Activated naive CD4-positive, alpha-beta T cell treated with anti-CD3 and anti-CD28 coated beads, Interleukin-2, amount 10 ng/mL, durations not matched to agents 7 days and 5 days (primary cell): ENCODE data around the gene NSDHL.

Source experiments
- CTCF ChIA-PET: fragments of 350-600 bp; sonication (Branson Sonifier 250); formaldehyde crosslinking; loops from one replicate; lab custom pipeline; 2021; ENCODE audit warnings: antibody characterized with exemption; lab: Charles Lee
- DNase-seq: peaks from one replicate; pipeline ENCODE4 v3.0.0-alpha.2; 2020
- H3K27ac Mint-ChIP-seq: one replicate; pipeline ENCODE4 v1.8.0; 2021; ENCODE audit warnings: mild to moderate bottlenecking, moderate library complexity, mixed read lengths
- H3K27me3 Mint-ChIP-seq: one replicate; pipeline ENCODE4 v1.8.0; 2021; ENCODE audit warnings: mild to moderate bottlenecking, mixed read lengths
- H3K36me3 Mint-ChIP-seq: one replicate; pipeline ENCODE4 v1.8.0; 2021; ENCODE audit warnings: mixed read lengths
- H3K4me1 Mint-ChIP-seq: one replicate; pipeline ENCODE4 v1.8.0; 2021; ENCODE audit warnings: mixed read lengths
- H3K4me3 Mint-ChIP-seq: one replicate; pipeline ENCODE4 v1.8.0; 2021; ENCODE audit warnings: mild to moderate bottlenecking, moderate library complexity, mixed read lengths
- H3K9me3 Mint-ChIP-seq: one replicate; pipeline ENCODE4 v1.8.0; 2021; ENCODE audit warnings: mixed read lengths

NSDHL gene

GRCh38 chrX:152893980-152894610, 63.2 kb downstream of the NSDHL start:
- no peak for DNase-seq
- Mint-ChIP-seq H3K36me3 (no peaks in the 10 kb centered on the region), H3K9me3 (no peaks in the 10 kb centered on the region), H3K4me1 (no peaks in the 10 kb centered on the region), H3K27ac (no peak overlapping the region), H3K27me3 (peaks cover 77% of the 10 kb centered on the region), H3K4me3 (no peak overlapping the region)
- CTCF ChIA-PET = no interaction called here

GRCh38 chrX:152895121-152895520, 64.3 kb downstream of the NSDHL start:
- Mint-ChIP-seq H3K36me3 (no peaks in the 10 kb centered on the region), H3K9me3 (no peaks in the 10 kb centered on the region), H3K4me3 (no peak overlapping the region), H3K27me3 (peaks cover 79% of the 10 kb centered on the region), H3K4me1 (no peaks in the 10 kb centered on the region), H3K27ac (no peak overlapping the region)
- CTCF ChIA-PET = interaction anchor here (0.6 kb wide), 1 partner anchor 14 kb away, joined by 3 read pairs; no protein-coding TSS in a partner anchor
- no peak for DNase-seq

GRCh38 chrX:152895724-152896420, 65.0 kb downstream of the NSDHL start:
- Mint-ChIP-seq H3K9me3 (no peaks in the 10 kb centered on the region), H3K36me3 (no peaks in the 10 kb centered on the region), H3K4me1 (no peaks in the 10 kb centered on the region), H3K4me3 (no peak overlapping the region), H3K27me3 (peaks cover 76% of the 10 kb centered on the region), H3K27ac (no peak overlapping the region)
- no peak for DNase-seq
- CTCF ChIA-PET = no interaction called here

GRCh38 chrX:152896450-152896849, 65.6 kb downstream of the NSDHL start:
- CTCF ChIA-PET = no interaction called here
- no peak for DNase-seq
- no peak overlapping the region for H3K4me3 Mint-ChIP-seq
- H3K27ac Mint-ChIP-seq = no peak overlapping the region
- H3K9me3 Mint-ChIP-seq = no peaks in the 10 kb centered on the region
- H3K27me3 Mint-ChIP-seq = peaks cover 70% of the 10 kb centered on the region
- H3K4me1 Mint-ChIP-seq = no peaks in the 10 kb centered on the region
- no peaks in the 10 kb centered on the region for H3K36me3 Mint-ChIP-seq

DNA sequence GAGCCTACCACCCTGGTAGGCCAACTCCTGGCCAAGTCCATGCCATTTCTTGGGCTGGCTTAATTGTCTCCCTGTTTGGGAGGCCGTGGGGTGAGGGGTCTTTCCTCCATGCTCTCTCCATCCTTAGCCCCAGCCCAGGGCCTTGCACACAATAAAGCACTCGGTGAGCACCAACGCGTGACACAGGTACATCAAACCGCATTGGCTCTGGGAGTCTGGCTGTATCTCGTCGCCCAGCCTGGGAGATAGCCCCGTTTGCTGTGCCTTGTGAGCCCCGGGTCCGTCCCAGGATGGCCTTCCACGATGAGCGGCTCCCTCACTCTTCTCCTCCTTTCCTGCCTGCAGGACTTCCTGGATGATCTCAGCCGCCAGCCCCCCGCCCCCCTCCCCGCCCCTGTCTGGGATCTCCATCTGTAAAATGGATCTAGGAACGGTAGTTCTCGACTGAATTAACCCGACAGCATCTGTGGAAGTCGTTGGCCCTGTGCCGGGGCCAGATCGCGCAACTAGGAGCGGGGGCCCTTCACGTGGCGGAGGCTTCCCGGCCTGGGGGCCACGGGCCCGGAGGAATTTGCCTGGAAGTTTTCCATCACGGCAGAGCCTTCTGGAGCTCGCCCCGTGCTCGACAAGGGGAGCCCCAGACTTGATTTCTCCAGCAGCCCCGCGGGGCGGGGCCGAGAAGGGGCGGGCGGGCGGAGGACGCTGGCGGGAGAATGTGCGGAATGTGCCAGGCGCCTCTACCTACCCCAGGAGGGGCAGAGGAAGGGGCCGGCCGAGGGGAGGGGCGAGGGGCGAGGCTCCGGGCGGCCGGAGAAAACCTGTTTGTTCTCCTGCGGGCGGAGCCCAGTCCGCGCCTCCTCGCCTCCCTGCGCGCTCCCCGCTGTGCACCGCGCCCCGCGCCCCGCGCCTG, 66.6 kb downstream of the NSDHL start, which contains the start of gene ZNF185:
Gene ZNF185, plus strand, starts transcription at position 846 of the 910 bp plus-strand sequence. CDS start 16,423 bp downstream, outside the sequence.
- no peaks in the 10 kb centered on the region for H3K9me3 Mint-ChIP-seq
- H3K4me3 Mint-ChIP-seq = no peak within 1 kb of the TSS
- no peaks in the 10 kb centered on the region for H3K4me1 Mint-ChIP-seq
- DNase-seq = peak; percentile 21
- CTCF ChIA-PET = no interaction called here
- H3K36me3 Mint-ChIP-seq = no peaks in the 10 kb centered on the region
- H3K27me3 Mint-ChIP-seq = peaks cover 62% of the 10 kb centered on the region
- H3K27ac Mint-ChIP-seq = no peak within 1 kb of the TSS

- peaks cover 57% of the 10 kb centered on the region for H3K27me3 Mint-ChIP-seq
- H3K27ac Mint-ChIP-seq = no peak overlapping the region
- H3K36me3 Mint-ChIP-seq = no peaks in the 10 kb centered on the region
- no peak for DNase-seq
- H3K9me3 Mint-ChIP-seq = no peaks in the 10 kb centered on the region
- no peak overlapping the region for H3K4me3 Mint-ChIP-seq
- CTCF ChIA-PET = no interaction called here
- no peaks in the 10 kb centered on the region for H3K4me1 Mint-ChIP-seq
Observed at GRCh38 chrX:152898442-152898841, 67.6 kb downstream of the NSDHL start.

GRCh38 chrX:152899111-152899873, 68.4 kb downstream of the NSDHL start:
- no peaks in the 10 kb centered on the region for H3K4me1 Mint-ChIP-seq
- no peak overlapping the region for H3K4me3 Mint-ChIP-seq
- no peaks in the 10 kb centered on the region for H3K9me3 Mint-ChIP-seq
- no peak for DNase-seq
- H3K27me3 Mint-ChIP-seq = peaks cover 60% of the 10 kb centered on the region
- CTCF ChIA-PET = interaction anchor here (0.8 to 1.1 kb wide), 2 partner anchors 16 to 26 kb away, joined by 3 read pairs; no protein-coding TSS in a partner anchor
- H3K36me3 Mint-ChIP-seq = no peaks in the 10 kb centered on the region
- H3K27ac Mint-ChIP-seq = no peak overlapping the region

DNA sequence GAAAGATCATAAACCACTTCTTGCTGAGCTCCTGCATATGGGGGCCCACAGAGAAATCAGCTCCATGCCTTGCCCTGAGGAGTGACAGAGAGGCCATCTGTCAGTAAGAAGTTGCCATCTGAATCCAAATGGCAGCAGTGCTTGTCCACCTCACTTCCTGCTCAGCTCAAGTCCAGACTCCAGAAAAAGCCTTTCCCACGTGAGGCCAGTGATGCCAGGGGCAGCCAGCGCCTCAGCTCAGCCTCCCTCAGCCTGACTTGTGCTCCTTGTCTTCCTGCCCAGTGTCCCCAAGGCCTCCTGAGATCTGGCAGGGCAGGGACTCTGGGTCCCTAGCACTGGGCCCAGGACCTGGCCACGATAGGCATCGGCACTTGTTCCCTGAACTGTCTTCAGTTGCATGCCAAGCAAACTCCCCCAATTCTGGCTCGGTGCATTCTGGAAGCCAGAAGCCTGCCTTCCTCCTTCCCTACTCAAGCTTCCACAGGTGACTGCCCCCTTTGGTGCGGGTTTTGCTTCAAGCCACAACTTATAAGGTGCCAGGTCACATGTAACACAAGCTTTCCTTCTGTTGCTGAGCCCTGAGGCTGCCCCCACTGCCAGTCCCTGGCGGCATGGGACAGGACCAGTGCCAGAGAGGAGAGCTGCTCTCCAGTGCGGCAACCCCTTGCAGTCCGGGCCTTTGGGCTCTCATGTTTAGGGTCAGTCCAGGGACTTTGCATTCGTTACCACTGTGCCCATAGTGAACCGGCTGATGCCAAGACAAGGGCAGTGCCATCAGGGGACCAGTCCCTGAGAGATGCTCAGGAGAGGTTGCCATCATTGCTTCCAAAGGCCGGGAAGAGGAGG, 69.2 kb downstream of the NSDHL start:
- no peak for DNase-seq
- H3K36me3 Mint-ChIP-seq = no peaks in the 10 kb centered on the region
- no peaks in the 10 kb centered on the region for H3K4me1 Mint-ChIP-seq
- peaks cover 55% of the 10 kb centered on the region for H3K27me3 Mint-ChIP-seq
- CTCF ChIA-PET = interaction anchor here (0.8 to 1.1 kb wide), 2 partner anchors 15 to 26 kb away, joined by 3 read pairs; no protein-coding TSS in a partner anchor
- no peaks in the 10 kb centered on the region for H3K9me3 Mint-ChIP-seq
- H3K4me3 Mint-ChIP-seq = no peak overlapping the region
- H3K27ac Mint-ChIP-seq = no peak overlapping the region

DNA sequence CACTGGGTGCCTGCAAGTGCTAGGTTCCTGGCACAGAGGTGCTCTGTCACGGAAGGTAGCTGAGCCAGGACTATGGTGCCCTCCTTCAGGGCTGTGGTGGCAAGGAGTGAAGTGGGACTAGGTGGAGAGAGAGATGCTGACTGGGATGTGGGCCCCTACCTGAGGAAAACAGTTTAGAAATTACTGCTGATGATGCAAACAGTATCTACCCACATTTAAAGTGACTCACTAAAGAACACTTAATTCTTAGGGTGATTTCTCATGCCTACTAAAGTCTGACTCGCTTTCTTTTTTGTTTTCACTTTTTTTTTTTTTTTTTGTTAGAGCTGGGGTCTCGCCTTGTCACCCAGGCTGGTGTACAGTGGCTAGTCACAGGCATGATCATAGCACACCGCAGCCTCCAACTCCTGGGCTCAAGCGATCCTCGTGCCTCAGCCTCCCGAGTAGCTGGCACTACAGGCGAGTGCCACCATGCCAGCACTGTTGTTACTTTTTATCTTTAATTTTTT, 70.1 kb downstream of the NSDHL start:
- no peak for DNase-seq
- Mint-ChIP-seq H3K4me3 (no peak overlapping the region), H3K36me3 (no peaks in the 10 kb centered on the region), H3K27ac (no peak overlapping the region), H3K4me1 (no peaks in the 10 kb centered on the region), H3K27me3 (peaks cover 46% of the 10 kb centered on the region), H3K9me3 (no peaks in the 10 kb centered on the region)
- CTCF ChIA-PET = interaction anchor here (1.1 kb wide), 1 partner anchor 25 kb away, joined by 3 read pairs; no protein-coding TSS in a partner anchor

GRCh38 chrX:152901816-152902501, 71.1 kb downstream of the NSDHL start:
- Mint-ChIP-seq H3K4me3 (no peak overlapping the region), H3K27me3 (peaks cover 42% of the 10 kb centered on the region), H3K27ac (no peak overlapping the region), H3K4me1 (no peaks in the 10 kb centered on the region), H3K36me3 (no peaks in the 10 kb centered on the region), H3K9me3 (no peaks in the 10 kb centered on the region)
- no peak for DNase-seq
- CTCF ChIA-PET = interaction anchor here (1.1 kb wide), 1 partner anchor 24 kb away, joined by 3 read pairs; no protein-coding TSS in a partner anchor

DNA sequence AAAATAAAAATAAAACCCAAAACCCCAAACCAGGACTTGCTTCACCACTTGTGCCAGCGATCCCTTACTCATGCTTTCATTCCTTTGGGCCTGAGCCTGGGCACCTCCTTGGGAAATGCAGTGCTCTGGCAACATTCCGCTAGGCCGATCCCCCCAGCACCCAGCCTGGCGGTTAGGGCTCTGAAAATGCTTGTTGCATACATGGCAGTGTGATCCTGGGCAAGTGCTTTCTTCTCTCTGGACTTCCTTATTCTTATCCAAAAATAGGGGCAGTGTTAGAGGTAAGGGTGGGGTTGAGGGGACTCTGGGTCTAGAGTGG, 71.6 kb downstream of the NSDHL start:
- no peaks in the 10 kb centered on the region for H3K9me3 Mint-ChIP-seq
- H3K36me3 Mint-ChIP-seq = no peaks in the 10 kb centered on the region
- H3K27ac Mint-ChIP-seq = no peak overlapping the region
- peaks cover 42% of the 10 kb centered on the region for H3K27me3 Mint-ChIP-seq
- H3K4me1 Mint-ChIP-seq = no peaks in the 10 kb centered on the region
- no peak overlapping the region for H3K4me3 Mint-ChIP-seq
- CTCF ChIA-PET = interaction anchor here (1.1 kb wide), 1 partner anchor 24 kb away, joined by 3 read pairs; no protein-coding TSS in a partner anchor
- DNase-seq = no peak

DNA sequence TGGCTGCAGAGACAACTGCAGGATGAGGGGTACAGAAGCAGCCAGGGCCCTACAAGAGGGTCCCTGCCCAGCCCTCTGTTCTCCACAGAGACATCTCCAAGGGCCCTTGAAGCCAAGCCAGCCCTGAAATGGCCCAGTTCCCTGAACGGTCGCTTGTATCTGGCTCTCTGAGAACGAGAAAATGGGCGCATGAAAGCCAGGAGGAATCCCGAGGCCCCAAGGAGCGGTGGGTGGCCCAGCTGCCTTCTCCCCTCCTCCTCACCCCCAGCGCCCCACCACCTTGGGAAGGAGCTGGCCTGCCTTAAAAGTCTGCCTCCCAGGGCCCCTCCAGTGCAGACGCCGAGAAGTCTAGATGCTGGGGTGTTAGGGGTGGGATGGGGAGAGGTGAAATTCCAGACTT, 72.7 kb downstream of the NSDHL start:
- H3K27ac Mint-ChIP-seq = no peak overlapping the region
- H3K36me3 Mint-ChIP-seq = no peaks in the 10 kb centered on the region
- peaks cover 38% of the 10 kb centered on the region for H3K27me3 Mint-ChIP-seq
- no peaks in the 10 kb centered on the region for H3K9me3 Mint-ChIP-seq
- H3K4me1 Mint-ChIP-seq = no peaks in the 10 kb centered on the region
- H3K4me3 Mint-ChIP-seq = no peak overlapping the region
- no peak for DNase-seq
- CTCF ChIA-PET = interaction anchor here (0.9 to 1.0 kb wide), 2 partner anchors 17 to 22 kb away, joined by 3 read pairs; no protein-coding TSS in a partner anchor
